Skin epidermis (tissue), 12 donors: ENCODE results near the gene BCAS3.

Experiments
- H3K27ac ChIP-seq, 21 experiments: fragments of 200-600 bp; sonication (generic) in 11 of 21; one replicate each; pipeline ENCODE4 v1.5.0; 2020; ENCODE audit warnings: mild to moderate bottlenecking in 3 of 21, inconsistent platforms in 2 of 21, moderate library complexity in 2 of 21
- H3K4me3 ChIP-seq, 7 experiments: fragments of 200-600 bp; sonication (generic) in 2 of 7; one replicate each; pipeline ENCODE4 v1.5.0; 2020; ENCODE audit warnings: inconsistent platforms in 2 of 7, mild to moderate bottlenecking in 2 of 7, moderate library complexity in 1 of 7

BCAS3 gene

DNA sequence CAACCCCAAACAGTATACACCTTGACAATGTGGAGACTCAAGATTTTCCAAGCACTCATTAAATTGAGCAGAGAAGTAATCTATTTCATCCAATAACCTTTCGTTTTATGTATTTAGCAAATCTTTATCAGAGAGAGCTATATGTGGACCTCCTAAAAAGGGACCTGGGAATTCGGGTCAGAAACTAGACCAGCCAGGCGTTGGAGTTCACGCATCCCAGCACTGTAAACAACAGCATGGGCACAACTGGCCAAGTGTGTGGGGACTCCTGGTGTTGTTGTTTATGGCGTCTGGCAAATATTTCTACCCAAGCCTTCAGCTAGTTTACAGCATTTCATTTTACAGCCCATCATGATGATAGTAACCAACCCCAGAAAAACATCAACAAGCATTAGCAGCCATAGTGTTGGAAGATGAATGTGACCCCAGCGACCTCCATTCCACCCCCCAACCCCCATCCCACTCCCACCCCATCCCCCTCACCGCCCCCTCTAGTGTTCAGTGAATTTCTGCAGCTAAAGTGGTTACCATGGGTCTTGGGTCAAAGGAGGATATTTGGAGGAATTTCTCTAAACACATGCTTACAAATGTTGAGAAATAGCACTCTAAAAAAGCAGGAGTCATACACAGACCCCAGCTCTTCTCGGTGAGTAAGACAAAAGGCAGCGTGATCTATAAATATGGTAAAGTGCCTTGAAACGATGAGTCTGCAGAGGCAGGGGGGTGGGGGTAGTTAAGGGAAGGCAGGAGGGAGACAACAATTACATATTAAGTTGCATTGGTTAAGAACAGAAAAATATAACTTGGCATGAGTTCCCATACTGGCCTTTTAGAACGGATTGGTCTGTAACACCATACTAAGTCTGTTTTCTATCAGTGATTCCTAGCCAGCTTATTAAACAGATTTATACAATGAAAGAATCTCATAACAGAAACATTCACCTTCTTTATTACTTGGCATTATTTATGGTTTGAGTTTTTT lies 630.5 kb downstream of the BCAS3 start:
- Histone ChIP-seq H3K27ac (peak overlapping the region in 5 of 21 experiments; percentile 36 to 79 (median 53)), H3K4me3 (no peak overlapping the region)

DNA sequence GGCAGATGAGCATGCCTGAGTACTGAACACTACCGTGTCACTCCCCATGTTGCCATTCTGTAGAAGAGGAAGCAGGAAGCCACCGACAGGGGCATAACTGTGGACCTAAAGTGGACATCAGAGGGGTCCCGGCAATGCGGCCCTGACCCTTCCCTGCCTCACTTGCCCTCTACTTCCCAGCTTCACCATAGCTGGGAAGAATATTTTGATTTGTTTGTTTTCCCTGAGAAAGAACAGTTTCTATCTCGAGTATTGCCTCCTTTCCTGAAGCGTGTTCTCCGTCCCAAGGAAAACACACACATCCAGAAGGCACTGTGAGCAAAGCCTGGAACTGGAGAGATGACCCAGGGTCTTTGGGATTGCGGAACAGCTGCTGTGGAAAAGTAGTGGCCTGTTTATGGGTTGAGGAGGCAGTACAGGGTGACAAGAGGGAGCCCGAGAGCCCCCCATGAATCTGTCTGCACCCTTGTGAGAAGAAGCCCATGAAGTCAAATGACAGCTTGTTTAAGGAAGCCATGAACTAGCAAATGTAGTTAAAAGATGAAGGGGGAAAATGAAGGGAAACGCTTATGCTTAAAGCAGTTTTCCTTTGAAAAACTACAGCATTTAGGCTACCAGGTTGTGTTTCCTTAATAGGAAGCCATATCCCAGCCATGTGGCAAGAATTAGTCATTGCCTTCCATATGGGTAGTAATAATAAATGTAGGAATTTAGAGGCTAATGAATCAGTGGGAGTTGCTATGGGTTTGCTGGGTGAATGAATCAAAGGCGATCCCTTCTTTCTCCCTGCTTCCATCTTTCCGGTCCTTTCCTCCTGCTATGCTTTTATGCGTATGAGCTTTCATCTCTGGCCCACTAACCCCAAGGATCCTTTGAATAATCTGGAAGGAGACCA lies 632.0 kb downstream of the BCAS3 start:
- H3K4me3 ChIP-seq = no peak overlapping the region
- peak overlapping the region in 7 of 21 experiments; percentile 3 to 79 (median 50) for H3K27ac ChIP-seq

DNA sequence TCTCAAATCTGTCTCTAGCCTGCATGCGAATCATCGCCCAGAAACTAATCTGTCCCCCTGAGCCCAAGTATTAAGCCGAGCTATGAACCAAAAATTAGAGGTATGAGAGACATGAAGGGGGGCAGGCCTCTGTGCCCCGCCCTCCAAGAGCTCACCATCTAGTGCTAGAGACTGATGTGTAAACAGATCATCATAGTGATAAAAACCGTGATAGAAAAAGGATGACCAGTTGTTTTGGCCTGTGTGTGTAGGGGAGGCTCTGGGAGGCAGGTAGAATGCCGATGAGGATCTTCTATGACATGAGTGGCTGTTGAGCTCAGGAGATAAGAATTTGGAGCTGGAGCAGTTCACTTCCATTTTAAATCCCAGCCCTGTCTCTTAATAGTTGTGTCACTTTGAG lies 632.9 kb downstream of the BCAS3 start:
- no peak overlapping the region for H3K27ac ChIP-seq
- H3K4me3 ChIP-seq = no peak overlapping the region

DNA sequence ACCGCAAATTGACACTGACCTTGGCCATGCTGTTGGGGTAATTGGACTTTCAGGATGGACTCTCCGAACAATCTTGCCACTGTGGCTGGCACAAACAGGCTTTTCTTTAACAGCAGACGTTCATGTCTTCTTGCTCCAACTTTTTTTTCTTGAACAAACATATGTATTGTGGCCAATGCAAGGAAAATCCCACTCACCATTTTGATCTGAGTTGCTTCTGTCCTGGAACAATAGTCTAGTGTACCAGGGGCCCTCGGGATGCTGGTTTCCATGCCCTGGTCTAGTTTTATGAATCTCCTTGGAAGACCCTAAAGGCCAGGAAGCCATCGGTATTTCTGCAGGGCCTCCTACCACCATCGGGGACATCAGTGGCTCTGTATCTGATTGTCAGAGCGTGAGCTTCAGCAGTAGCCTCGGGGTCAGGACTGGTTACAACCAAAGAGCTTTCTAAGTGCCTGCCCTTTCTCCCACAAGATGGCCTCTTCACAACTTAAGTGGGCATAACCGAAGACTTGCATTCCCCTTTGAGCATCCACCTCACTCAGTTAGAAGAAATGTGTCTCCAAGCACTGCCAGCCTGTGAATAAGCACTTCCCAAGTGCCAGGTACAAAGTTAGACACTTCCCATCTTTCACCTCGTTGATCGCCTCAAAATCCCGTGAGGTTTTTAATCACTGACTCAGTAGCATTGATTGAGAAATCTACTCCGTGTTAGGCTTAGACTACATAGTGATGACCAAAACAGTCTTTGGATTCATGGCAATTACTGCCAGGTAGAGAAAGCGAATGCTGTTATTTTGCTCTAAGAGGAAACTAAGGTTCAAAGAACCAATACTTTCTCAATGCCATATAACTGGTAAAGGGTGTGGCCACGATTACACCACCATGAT lies 635.0 kb downstream of the BCAS3 start:
- H3K27ac ChIP-seq = no peak overlapping the region

DNA sequence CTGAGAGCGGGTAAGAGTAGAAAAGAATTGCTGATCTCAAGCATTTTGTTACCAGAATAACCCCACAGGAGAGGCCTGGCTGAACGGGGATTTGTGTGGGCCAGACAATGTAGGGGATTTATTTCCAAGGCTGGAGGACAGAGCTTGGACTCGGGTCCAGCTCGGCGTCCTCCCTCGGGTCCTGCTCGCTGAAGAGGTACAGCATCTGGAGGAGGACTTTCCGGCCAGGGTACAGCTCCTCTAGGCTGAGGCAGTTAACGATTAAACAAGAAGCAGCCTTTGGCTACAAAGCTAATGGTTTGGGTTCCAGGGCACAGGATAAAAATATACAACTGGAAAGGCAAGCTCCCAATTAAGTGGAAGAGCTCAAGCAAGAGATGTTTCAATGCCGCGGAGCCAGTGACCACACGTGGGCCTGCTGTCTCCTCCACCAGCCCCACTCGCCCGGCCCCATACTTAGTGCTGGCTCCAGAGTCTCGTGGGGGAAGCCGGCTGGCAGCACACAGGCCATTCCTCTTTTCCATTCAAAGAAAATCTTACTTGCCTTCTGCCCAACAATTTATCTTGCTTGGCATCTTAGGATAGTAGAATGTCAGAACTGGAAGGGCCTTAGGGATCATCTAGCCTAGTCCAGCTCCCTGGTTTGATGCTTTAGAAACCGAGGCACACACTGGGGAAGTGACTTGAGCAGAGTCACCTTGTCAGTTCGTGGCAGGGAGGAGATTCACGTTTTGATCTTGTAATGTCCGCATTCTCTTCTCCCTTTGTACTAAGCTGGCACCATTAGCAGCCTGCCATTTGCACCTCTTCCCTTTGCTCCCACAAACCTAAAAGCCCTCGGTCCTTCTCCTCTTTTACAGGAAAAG lies 636.0 kb downstream of the BCAS3 start:
- peak overlapping the region in 6 of 21 experiments; percentile 3 to 50 (median 26) for H3K27ac ChIP-seq
- no peak overlapping the region for H3K4me3 ChIP-seq

More for the DNA sequence above, 635.0 kb downstream of the BCAS3 start:
- H3K4me3 ChIP-seq = no peak overlapping the region

DNA sequence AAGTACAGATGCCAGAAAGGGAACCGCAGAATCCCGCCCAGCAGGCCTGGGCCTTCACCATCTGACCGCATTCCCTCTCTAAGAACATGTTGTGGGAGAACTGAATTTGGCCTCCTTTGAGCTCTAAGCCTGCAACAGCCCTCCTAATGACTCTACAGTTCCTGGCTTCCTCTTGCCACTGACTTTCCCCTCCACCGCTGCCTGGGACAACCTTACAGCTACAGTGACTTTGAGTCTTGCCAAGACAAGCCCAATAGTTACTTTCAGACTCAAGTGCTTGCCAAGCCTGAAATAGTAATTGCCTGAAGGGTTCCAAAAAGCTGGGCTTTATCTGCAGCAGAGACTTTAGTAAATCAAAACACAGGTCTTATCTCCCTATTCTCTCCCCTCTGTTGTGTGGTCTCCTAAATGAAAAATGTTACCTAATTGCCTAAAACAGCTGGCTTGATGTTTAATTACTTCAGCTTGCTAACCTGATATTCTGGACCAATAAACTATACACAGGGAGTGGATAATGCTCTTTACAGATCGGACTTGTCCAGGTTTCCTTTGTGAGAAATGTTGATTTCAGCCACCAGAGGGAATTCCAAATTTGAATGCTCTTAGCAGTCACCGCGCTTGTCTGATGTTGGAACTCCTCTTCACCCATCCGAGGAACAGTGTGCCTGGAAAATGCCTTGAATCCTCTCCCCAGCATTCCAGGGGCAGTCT lies 636.9 kb downstream of the BCAS3 start:
- H3K27ac ChIP-seq = peak overlapping the region in 7 of 21 experiments; percentile 3 to 50 (median 27)
- H3K4me3 ChIP-seq = no peak overlapping the region

DNA sequence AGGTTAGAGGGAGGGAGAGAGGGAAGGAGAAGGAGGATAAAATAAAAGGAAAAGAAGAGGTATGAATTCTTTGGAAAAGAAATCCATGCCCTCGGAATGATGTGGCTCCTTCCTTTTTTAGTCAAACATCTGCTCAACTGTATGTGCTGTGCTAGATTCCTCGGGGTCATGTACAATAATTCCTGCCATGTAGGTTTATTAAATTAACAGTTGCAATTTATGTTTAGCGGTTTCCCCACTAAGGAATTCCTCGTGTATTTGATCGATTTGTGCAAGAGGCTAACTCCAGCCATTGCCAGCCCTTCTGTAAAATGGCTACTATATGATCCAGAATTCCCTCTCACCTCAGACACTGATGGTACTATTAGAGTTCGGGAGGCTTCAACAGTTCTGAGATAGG lies 639.0 kb downstream of the BCAS3 start:
- Histone ChIP-seq H3K4me3 (no peak overlapping the region), H3K27ac (no peak overlapping the region)

DNA sequence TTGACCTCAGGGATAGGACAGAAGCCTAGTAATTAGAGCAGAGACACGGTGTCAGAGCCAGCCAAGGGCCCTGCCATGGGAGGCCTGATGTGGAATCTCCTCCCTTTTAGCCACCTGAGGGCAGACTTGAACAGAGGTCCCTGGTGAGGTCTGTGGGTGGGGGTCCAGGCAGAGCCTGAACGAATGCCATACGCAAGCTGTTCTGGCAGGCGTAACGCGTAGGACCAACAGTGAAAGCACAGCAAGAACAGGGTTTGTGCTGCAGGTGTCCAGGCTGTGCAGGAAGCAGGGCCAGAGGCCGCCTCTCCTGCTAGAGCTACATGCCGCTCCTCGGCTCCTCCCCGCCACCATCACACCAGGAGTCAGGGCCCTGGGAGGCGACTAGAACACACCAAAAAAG lies 640.1 kb downstream of the BCAS3 start:
- no peak overlapping the region for H3K4me3 ChIP-seq
- H3K27ac ChIP-seq = no peak overlapping the region

DNA sequence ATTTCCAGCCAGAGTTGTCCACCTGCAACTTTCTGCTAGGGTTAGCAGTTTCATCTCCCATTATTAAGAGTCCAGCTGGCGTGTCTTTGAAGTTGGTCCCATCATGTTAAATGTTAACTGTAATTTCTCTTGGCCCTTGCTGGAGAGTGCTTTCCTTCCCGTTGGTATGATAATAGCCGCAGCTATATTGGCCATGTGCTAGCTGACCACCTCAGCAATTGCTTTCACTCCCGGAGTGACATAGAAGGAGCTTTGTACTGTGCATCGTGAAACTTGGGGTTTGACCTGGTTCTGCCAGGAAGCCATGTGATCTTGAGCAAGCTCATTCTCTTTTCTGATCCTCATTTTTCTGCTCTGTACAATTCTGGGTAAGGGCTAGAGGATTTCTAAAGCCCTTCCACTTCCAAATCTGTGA lies 641.0 kb downstream of the BCAS3 start:
- no peak overlapping the region for H3K27ac ChIP-seq
- no peak overlapping the region for H3K4me3 ChIP-seq

DNA sequence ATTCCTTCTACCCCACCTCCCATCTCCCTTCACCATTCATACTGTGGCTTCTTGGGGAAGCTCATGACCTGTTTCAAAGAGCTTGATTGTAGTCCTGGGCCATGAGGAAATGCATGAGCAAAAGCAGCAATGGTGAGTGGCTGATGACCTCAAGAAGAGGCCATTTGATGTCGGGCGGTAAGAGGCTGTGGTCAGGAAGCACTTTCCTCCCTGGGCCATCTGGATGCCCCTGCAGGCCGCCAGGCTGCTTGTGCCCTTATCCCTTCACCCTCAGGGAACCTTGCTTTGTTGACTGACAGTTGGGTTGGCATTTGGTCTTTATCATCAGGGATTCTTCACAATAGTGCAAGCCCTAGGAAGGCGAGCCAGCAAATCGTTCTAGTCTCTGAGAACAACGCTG lies 643.7 kb downstream of the BCAS3 start:
- no peak overlapping the region for H3K27ac ChIP-seq
- H3K4me3 ChIP-seq = no peak overlapping the region

DNA sequence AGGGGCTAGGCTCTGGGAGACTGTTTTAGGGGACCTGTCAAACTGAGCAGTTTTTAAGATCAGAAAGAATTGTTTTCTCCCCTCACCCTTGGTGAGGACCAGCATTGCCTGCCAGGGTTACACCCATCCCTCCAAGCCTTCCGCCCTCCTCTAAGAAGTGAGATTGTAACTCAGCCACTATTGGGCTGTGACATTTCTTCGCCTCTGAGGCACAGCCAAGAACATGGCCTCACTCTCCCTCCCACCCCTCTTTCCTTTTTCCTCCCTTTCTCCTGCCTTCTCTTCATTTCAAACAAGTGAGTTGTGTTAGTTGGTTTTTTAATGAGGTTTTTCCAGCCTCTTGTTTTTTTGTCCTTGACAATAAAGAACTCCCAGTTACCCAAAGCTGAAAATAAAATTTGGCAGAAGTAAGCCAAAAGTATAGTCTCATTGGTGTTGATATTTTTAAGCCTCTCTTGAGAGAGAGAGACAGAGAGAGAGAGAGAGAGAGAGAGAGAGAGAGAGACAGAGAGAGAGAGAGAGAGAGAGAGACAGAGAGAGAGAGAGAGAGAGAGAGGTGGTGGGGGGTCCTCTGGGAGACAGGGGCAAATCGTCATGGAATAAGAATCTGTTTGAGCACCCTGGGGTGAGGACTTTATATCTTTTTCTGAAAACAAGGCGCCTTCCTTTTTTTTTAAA lies 644.8 kb downstream of the BCAS3 start:
- peak overlapping the region in 6 of 21 experiments; percentile 1 to 67 (median 12) for H3K27ac ChIP-seq

DNA sequence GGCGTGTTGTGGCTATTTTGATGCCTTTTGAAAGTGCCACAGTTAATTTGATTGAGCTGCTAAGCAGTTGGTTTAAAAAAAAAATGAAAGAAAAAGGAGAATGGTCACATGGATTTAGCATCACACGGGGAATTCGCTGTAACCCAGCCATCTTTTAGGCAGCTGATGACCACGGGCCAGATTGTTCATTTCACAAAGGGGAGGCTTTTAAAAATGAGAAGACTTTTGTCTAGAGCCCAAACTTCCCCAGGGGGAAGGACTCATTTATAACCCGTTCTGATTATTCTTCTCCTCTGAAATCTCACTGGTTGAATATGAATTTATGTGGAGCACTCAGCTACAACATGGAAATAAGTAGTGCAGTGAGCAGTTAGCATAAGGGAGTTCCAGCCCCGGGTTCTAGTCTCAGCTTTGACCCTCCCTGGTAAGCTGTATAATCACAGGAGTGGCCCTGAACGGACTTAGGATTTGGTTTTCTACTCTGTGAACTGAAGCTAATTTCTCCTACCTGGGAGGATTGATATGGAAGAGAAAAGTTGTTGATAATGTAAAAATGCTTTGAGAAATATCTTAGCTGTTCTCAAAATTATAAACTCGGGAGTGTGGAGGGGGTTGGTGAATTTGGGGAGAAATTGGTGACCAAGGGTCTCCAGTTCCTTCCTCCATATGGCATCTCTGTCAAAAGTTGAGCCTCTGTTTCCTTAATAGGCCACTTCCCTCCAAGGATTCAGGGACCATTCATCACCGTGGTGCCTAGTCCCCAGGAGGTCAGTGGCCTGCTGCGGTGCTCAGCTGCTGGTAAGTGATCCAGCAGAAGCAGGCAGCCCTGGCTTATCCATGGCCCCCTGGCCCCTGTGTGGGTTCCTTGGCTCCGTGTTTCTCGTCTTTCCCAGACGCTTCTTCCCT lies 645.6 kb downstream of the BCAS3 start:
- no peak overlapping the region for H3K4me3 ChIP-seq
- peak overlapping the region in 8 of 21 experiments; percentile 1 to 44 (median 24) for H3K27ac ChIP-seq

More for the DNA sequence above, 644.8 kb downstream of the BCAS3 start:
- no peak overlapping the region for H3K4me3 ChIP-seq

DNA sequence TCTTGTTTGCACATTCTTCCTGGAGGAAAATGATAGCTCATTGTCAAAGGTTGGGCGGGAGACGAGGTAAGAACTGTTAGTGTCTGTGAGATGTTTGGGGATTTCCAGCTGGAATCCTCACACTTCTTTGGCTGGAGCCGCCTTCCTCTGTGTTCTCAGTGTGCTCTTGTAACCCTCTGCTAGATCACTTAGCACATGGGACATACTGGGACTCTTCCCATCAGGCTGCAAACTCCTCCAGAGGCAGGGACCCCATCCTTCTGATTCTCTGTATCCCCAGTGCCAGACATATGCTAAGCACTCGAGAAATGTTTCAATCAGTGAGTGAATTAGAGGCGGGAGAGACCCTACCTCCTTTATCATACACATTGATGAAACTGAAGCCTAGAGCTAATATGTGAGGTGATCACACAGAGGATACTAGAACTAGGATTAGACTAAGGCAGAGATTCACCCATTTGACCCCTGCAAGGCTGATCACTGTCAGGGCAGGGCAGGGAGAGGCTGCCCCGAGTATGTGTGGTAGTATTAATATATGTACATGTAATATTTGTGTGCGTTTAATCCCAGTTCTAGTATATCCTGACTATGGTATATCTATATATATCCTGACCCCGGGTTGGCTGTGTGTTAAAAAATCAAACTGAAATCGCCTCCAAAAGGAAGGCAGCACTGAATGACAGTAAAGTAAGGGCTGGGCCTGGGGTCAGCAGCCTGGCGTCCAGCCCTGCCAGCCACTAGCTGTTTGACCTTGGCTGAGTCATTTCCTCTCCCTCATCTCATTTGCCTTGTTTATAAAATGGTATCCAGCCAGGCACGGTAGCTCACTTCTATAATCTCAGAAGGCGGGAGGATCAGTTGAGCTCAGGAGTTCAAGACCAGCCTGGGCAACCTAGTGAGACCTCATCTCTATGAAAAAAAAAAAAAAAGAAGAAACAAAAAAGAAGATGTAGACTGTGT lies 646.5 kb downstream of the BCAS3 start:
- no peak overlapping the region for H3K4me3 ChIP-seq
- peak overlapping the region in 4 of 21 experiments; percentile 1 to 44 (median 18) for H3K27ac ChIP-seq

DNA sequence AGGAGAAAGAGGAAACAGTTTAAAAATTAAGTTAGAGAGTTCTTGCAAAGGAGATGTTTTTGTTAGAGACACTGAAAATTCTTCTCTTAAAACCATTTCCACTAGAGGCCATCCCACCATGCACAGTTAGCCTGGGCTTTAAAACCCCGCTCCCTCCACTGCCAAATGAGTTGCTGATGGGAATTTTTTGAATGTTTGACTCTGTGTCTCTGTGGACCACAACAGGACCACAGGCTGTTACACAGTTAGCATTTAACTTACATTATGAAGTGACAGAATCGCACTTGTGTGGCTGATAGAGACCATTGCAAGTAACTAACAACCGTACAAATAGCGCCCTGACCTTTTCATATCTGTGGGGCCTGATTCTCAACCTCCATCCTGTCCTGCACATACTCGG lies 647.3 kb downstream of the BCAS3 start:
- no peak overlapping the region for H3K4me3 ChIP-seq
- H3K27ac ChIP-seq = peak overlapping the region in 1 of 21 experiments; percentile 35
